HEK293T (cell line): ENCODE results near the gene WFDC6.
A peak's percentile ranks its signal among the peaks of the same experiment; 100 is the strongest.

ENCODE experiments used
- CTCF ChIA-PET: fragments of 350-600 bp; formaldehyde crosslinking; extraction: SDS; loops from one replicate; lab custom pipeline; 2021; ENCODE audit warnings: antibody characterized with exemption, inconsistent platforms; lab: Yijun Ruan, JAX
- POLR2A ChIA-PET: fragments of 350-600 bp; formaldehyde crosslinking; extraction: SDS; loops from one replicate; lab custom pipeline; 2020; ENCODE audit warnings: antibody characterized with exemption, inconsistent platforms; lab: Yijun Ruan, JAX
- DNase-seq: peaks from one replicate; pipeline ENCODE4 v3.0.0; 2012; ENCODE audit warnings: mixed read lengths; ENCODE audit errors: extremely low spot score
- ARNT ChIP-seq: fragments of 450-650 bp; IDR thresholded peaks from 2 replicates; pipeline ENCODE4 v1.6.1; 2017; ENCODE audit warnings: mild to moderate bottlenecking
- BHLHE40 ChIP-seq: fragments of 450-650 bp; IDR thresholded peaks from 2 replicates; pipeline ENCODE4 v1.6.1; 2016; ENCODE audit warnings: mild to moderate bottlenecking, moderate library complexity, borderline replicate concordance
- CTBP1 ChIP-seq: fragments of 450-650 bp; IDR thresholded peaks from 2 replicates; pipeline ENCODE4 v1.6.1; 2016; ENCODE audit warnings: borderline replicate concordance
- ELF4 ChIP-seq: fragments of 450-650 bp; IDR thresholded peaks from 2 replicates; pipeline ENCODE4 v1.6.1; 2017; ENCODE audit warnings: antibody characterized with exemption
- FOXA1 ChIP-seq: fragments of 450-650 bp; IDR thresholded peaks from 2 replicates; pipeline ENCODE4 v1.6.1; 2016; ENCODE audit warnings: mild to moderate bottlenecking
- FOXK2 ChIP-seq: fragments of 450-650 bp; IDR thresholded peaks from 2 replicates; pipeline ENCODE4 v1.6.1; 2016; ENCODE audit warnings: mild to moderate bottlenecking
- FOXM1 ChIP-seq: fragments of 450-650 bp; IDR thresholded peaks from 2 replicates; pipeline ENCODE4 v1.6.1; 2017; ENCODE audit warnings: mild to moderate bottlenecking, borderline replicate concordance
- HDGF ChIP-seq: fragments of 450-650 bp; IDR thresholded peaks from 2 replicates; pipeline ENCODE4 v1.6.1; 2017; ENCODE audit warnings: antibody characterized with exemption, borderline replicate concordance
- L3MBTL2 ChIP-seq: fragments of 450-650 bp; conservative IDR thresholded peaks from 2 replicates; pipeline ENCODE4 v1.6.1; 2016; ENCODE audit warnings: mild to moderate bottlenecking
- LEF1 ChIP-seq: fragments of 450-650 bp; IDR thresholded peaks from 2 replicates; pipeline ENCODE4 v1.6.1; 2017; ENCODE audit warnings: mild to moderate bottlenecking, borderline replicate concordance
- NFRKB ChIP-seq: fragments of 450-650 bp; IDR thresholded peaks from 2 replicates; pipeline ENCODE4 v1.6.1; 2016; ENCODE audit warnings: mild to moderate bottlenecking, moderate library complexity
- PKNOX1 ChIP-seq: fragments of 450-650 bp; IDR thresholded peaks from 2 replicates; pipeline ENCODE4 v1.6.1; 2016
- SP1 ChIP-seq: fragments of 450-650 bp; IDR thresholded peaks from 2 replicates; pipeline ENCODE4 v1.6.1; 2017
- SUZ12 ChIP-seq: fragments of 450-650 bp; IDR thresholded peaks from 2 replicates; pipeline ENCODE4 v1.6.1; 2016; ENCODE audit warnings: mild to moderate bottlenecking
- TARDBP ChIP-seq: fragments of 450-650 bp; IDR thresholded peaks from 2 replicates; pipeline ENCODE4 v1.6.1; 2016
- ZNF384 ChIP-seq: fragments of 450-650 bp; IDR thresholded peaks from 2 replicates; pipeline ENCODE4 v1.6.1; 2016

Gene WFDC6

GRCh38 chr20:45550765-45551164, 11.5 kb upstream of the WFDC6 start:
- DNase-seq, result no peak
- TF ChIP-seq FOXA1, result no peak
- TF ChIP-seq FOXK2, result no peak
- TF ChIP-seq PKNOX1, result no peak
- TF ChIP-seq ARNT, result no peak
- TF ChIP-seq CTBP1, result no peak
- TF ChIP-seq BHLHE40, result no peak
- no peak for TF ChIP-seq NFRKB
- TF ChIP-seq TARDBP, result no peak
- CTCF ChIA-PET, result no interaction called here
- POLR2A ChIA-PET, result no interaction called here

DNA sequence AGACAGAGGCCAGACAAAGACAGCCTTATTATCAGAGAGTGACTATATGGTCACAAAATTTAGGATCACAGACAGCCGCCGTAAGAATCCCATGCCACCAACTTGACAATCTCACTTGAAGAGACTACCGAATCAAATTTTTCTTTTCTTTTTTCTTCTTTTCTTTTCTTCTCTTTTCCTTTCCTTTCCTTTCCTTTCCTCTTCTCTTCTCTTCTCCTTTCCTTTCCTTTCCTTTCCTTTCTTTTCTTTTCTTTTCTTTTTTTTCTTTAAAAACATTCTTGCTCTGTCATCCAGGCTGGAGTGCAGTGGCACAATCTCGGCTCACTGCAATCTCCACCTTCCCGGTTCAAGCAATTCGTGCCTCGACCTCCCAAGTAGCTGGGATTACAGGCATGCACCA, 9.1 kb upstream of the WFDC6 start:
- POLR2A ChIA-PET, result no interaction called here
- no peak for DNase-seq
- TF ChIP-seq SP1 (no peak), FOXA1 (no peak), L3MBTL2 (no peak), CTBP1 (no peak), NFRKB (no peak), ELF4 (no peak), HDGF (no peak), ZNF384 (no peak), FOXM1 (no peak), FOXK2 (no peak), TARDBP (no peak), LEF1 (no peak), BHLHE40 (no peak), ARNT (no peak), PKNOX1 (no peak), SUZ12 (no peak)
- CTCF ChIA-PET, result interaction anchor here (0.6 to 1.7 kb wide), 2 partner anchors 44 to 223 kb away, joined by 4 to 5 read pairs; no protein-coding TSS in a partner anchor

- DNase-seq, result no peak
- POLR2A ChIA-PET, result no interaction called here
- CTCF ChIA-PET, result interaction anchor here (1.7 kb wide), 1 partner anchor 224 kb away, joined by 5 read pairs; no protein-coding TSS in a partner anchor
Observed at GRCh38 chr20:45547206-45547770, 8.0 kb upstream of the WFDC6 start, which contains the start of gene EPPIN. Gene EPPIN (minus strand): TSS chr20:45547401. CDS start chr20:45547357, 44 bp downstream.

DNA sequence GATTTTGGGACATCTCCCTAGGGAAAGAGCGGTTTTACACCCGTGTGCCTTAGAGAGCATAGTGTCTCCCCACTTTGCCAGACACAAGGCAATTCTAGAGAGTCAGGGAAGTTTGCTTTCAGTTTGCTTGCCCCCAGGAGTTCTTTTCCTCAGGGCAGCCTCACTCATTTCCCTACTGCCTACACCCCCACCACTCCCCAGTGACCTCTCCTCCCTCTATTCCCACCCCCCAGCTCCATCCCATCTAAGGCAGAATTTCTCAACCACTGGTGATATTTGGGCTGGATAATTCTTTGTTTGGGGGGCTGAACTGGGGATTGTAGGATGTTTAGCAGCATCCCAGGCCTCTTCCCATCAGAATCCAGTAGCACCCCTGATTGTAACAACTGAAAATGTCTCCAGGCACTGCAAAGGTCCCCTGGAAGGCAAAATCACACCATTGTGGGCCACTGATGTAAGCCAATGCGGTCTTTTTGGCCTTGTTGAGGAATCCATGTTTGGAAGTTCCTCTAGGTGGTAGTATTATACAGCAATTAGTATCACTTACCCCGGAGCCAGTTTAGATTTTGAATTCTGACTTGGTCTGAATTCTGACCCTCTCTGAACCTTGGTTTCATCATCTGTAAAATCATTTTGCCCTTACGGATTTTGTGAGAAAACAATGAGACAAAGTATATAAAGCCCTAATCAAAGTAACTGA, 6.6 kb upstream of the WFDC6 start:
- POLR2A ChIA-PET, result no interaction called here
- DNase-seq, result peak; percentile 39
- TF ChIP-seq FOXA1 (no peak), CTBP1 (no peak), ZNF384 (no peak), SUZ12 (no peak), HDGF (no peak), FOXK2 (no peak), FOXM1 (no peak), NFRKB (no peak), BHLHE40 (no peak), L3MBTL2 (no peak), ARNT (no peak), SP1 (no peak), PKNOX1 (no peak), TARDBP (no peak), LEF1 (no peak), ELF4 (no peak)
- CTCF ChIA-PET, result interaction anchor here (0.7 to 1.3 kb wide), 3 partner anchors 126 to 229 kb away, joined by 3 to 10 read pairs (median 3); no protein-coding TSS in a partner anchor

More at GRCh38 chr20:45547206-45547770, 8.0 kb upstream of the WFDC6 start, which contains the start of gene EPPIN:
- TF ChIP-seq SP1 (no peak), BHLHE40 (no peak), HDGF (no peak), ZNF384 (no peak), FOXK2 (no peak), FOXM1 (no peak), FOXA1 (no peak), PKNOX1 (no peak), CTBP1 (no peak), TARDBP (no peak)

DNA sequence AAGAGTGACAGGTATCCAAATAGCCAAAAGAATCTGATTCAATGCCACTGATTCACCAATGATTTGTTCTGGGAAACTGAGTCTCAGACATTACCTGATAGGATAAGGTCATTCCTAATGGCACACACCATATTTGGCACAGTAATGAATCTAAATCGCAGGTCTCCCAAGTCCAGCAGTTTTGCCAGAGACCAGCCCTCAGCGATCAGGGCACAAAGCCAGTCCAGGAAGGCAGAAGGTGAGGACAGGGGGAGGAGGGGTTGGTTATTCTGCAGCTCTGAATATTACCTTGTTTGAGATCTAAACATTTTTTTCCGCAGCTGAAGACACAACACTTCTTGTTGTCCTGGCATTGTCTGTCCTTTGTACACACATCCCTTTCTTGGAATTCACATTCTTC, 6.1 kb upstream of the WFDC6 start:
- DNase-seq, result no peak
- POLR2A ChIA-PET, result no interaction called here
- CTCF ChIA-PET, result interaction anchor here (0.7 to 1.3 kb wide), 3 partner anchors 127 to 229 kb away, joined by 3 to 10 read pairs (median 3); no protein-coding TSS in a partner anchor
- no peak for TF ChIP-seq TARDBP
